GM10248 (cell line): ENCODE data around the gene SORT1.

Source experiments
- CTCF ChIA-PET: fragments of 300-600 bp; sonication (Branson Sonifier 250); formaldehyde crosslinking; extraction: SDS; loops from one replicate; lab custom pipeline; 2021; ENCODE audit warnings: antibody characterized with exemption; lab: Yijun Ruan, JAX
- POLR2A ChIA-PET: fragments of 350-650 bp; sonication (Branson Sonifier 250); formaldehyde crosslinking; extraction: SDS; loops from one replicate; lab custom pipeline; 2020; ENCODE audit warnings: antibody characterized with exemption; lab: Yijun Ruan, JAX
- DNase-seq: peaks from one replicate; pipeline ENCODE4 v3.0.0; 2012; ENCODE audit errors: extremely low spot score
- TF ChIP-seq, protein P1 (sequence below): IDR thresholded peaks from 2 replicates; pipeline ENCODE4 v1.5.1; 2012; ENCODE audit warnings: mild to moderate bottlenecking, low read depth; ENCODE audit errors: extremely low read depth, missing control alignments, control extremely low read depth

The SORT1 gene

DNA sequence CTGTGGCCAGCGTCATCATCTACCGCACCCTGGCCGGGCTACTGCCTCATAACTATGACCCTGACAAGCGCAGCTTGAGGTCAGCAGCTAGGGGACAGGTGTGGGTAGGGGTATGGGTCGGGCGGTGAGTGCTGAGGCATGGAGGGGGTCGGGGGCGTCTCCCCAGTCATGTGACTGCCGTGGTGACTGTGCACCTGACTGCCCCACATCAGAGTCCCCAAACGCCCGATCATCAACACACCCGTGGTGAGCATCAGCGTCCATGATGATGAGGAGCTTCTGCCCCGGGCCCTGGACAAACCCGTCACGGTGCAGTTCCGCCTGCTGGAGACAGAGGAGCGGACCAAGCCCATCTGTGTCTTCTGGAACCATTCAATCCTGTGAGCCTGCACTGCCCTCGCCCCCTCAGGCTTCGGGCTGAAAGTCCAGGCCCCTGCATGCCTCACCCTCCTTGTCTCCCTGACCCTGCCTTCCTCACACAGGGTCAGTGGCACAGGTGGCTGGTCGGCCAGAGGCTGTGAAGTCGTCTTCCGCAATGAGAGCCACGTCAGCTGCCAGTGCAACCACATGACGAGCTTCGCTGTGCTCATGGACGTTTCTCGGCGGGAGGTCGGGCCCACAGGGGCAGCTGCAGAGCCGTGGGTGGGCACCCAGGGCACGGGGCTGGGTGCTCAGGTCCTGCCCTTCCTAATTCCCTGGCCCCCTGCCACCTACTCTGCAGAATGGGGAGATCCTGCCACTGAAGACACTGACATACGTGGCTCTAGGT is 128.3 kb downstream of the SORT1 start:
- POLR2A ChIA-PET: no interaction called here
- TF ChIP-seq, protein P1, sequence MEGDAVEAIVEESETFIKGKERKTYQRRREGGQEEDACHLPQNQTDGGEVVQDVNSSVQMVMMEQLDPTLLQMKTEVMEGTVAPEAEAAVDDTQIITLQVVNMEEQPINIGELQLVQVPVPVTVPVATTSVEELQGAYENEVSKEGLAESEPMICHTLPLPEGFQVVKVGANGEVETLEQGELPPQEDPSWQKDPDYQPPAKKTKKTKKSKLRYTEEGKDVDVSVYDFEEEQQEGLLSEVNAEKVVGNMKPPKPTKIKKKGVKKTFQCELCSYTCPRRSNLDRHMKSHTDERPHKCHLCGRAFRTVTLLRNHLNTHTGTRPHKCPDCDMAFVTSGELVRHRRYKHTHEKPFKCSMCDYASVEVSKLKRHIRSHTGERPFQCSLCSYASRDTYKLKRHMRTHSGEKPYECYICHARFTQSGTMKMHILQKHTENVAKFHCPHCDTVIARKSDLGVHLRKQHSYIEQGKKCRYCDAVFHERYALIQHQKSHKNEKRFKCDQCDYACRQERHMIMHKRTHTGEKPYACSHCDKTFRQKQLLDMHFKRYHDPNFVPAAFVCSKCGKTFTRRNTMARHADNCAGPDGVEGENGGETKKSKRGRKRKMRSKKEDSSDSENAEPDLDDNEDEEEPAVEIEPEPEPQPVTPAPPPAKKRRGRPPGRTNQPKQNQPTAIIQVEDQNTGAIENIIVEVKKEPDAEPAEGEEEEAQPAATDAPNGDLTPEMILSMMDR: no peak
- CTCF ChIA-PET: interaction anchor here (1.1 to 2.7 kb wide), 3 partner anchors 9 to 263 kb away, joined by 4 to 11 read pairs (median 8); no protein-coding TSS in a partner anchor
- DNase-seq: no peak

DNA sequence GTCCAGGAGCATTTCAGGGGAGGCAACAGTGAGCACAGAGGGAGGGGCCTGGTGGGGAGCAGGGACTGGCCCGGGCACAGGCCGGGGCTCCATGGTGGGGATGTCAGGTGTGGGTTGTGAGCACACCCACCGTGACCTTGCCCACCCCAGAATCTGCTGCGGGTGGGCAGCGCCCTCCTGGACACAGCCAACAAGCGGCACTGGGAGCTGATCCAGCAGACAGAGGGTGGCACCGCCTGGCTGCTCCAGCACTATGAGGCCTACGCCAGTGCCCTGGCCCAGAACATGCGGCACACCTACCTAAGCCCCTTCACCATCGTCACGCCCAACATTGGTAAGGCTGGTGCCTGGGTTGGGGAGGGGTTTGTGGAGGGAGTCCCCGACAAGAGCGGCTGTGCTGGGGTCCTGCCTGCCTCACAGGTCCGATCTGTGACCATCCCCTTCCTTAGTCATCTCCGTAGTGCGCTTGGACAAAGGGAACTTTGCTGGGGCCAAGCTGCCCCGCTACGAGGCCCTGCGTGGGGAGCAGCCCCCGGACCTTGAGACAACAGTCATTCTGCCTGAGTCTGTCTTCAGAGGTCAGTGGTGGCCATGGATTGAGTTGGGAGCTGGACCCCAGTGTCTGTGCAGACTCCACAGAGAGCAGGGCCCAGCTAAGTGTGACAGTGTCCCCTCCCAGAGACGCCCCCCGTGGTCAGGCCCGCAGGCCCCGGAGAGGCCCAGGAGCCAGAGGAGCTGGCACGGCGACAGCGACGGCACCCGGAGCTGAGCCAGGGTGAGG is 129.1 kb downstream of the SORT1 start:
- TF ChIP-seq, protein P1: no peak
- ChIA-PET CTCF (interaction anchor here (1.1 to 2.7 kb wide), 3 partner anchors 9 to 264 kb away, joined by 4 to 11 read pairs (median 8); no protein-coding TSS in a partner anchor), POLR2A (interaction anchor here (0.5 kb wide), 1 partner anchor 168 kb away, joined by 4 read pairs; no protein-coding TSS in a partner anchor)
- no peak for DNase-seq

DNA sequence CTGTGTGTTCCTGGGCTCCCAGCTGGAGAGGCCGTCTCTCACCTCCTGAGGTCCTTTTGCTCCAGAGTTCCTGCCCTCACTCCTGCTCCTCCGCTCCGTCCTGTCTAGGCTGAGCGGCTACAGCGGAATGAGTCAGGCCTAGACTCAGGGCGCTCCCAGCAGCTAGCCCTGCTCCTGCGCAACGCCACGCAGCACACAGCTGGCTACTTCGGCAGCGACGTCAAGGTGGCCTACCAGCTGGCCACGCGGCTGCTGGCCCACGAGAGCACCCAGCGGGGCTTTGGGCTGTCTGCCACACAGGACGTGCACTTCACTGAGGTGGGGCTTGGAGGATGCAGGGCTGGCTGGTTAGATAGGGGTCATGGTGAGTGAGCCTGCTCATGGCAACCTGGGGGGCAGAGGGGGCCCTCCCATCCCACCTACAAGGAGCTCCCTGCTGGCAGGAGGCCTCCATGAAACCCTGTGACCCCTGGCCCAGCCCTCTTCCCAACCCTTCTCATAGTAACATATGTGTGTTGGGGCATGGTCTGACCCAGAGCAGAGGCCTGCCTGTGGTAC is 129.9 kb downstream of the SORT1 start:
- ChIA-PET POLR2A (no interaction called here), CTCF (interaction anchor here (1.7 to 2.7 kb wide), 2 partner anchors 10 to 265 kb away, joined by 8 to 11 read pairs; no protein-coding TSS in a partner anchor)
- TF ChIP-seq, protein P1: no peak
- no peak for DNase-seq

DNA sequence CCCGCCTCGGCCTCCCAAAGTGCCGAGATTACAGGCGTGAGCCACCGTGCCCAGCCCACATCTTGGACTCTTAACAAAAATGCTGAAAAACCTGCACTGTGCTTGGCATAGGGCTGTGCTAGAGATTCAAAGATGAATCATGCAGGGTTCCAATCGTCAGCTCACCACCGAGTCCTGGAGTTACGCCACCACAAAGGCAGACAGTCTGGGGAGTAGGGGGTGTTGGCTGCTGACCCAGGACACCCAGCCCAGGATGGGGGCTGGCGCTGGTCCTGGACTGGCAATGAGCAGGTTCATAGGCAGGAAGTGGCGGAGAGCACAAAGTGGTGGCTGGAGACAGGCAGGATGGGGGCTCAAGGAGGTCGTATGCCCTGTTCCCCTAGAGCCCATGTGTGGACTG is 130.8 kb downstream of the SORT1 start:
- POLR2A ChIA-PET: no interaction called here
- TF ChIP-seq, protein P1: no peak
- CTCF ChIA-PET: interaction anchor here (0.9 to 8.2 kb wide), 3 partner anchors 10 to 266 kb away, joined by 3 to 76 read pairs (median 4); no protein-coding TSS in a partner anchor
- no peak for DNase-seq

DNA sequence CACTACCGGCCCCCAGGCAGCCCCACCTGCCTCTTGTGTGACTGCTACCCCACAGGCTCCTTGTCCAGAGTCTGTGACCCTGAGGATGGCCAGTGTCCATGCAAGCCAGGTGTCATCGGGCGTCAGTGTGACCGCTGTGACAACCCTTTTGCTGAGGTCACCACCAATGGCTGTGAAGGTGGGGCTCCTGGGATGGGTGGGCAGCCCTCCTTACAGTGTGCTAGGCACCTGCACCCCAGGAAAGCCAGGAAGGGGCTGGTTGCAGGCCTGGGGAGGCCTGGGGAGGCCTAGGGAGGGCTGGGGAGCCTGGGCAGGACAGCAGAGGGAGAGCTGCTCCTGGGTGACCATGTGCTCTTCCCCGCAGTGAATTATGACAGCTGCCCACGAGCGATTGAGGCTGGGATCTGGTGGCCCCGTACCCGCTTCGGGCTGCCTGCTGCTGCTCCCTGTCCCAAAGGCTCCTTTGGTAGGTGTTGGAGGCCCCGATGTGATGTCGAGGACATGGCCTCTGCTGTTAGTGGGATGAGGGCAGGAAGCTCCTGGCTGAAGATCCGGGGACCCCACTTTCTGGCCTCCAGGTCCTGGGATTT is 131.9 kb downstream of the SORT1 start:
- TF ChIP-seq, protein P1: no peak
- CTCF ChIA-PET: interaction anchor here (1.2 to 8.2 kb wide), 4 partner anchors 17 to 267 kb away, joined by 4 to 76 read pairs (median 17); partner anchors contain the start of genes PSRC1 and SORT1
- POLR2A ChIA-PET: no interaction called here
- no peak for DNase-seq

DNA sequence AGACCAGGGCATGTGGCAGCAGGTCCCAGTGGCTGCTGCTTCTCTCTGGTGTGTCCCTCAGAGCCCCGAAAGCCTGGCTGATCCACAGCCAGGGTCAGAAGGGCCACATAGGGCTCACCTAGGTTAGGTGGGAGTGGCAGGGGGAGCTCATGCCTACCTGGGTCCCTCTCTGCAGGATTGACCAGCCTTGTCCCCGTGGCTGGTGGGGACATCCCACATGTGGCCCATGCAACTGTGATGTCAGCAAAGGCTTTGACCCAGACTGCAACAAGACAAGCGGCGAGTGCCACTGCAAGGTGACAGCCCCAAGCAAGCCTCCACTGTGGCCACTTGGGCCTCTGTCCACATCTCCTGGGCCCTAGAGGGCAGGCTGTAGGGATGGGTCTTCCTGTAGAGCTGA is 132.7 kb downstream of the SORT1 start:
- POLR2A ChIA-PET: no interaction called here
- no peak for DNase-seq
- CTCF ChIA-PET: interaction anchor here (1.2 to 8.2 kb wide), 7 partner anchors 11 to 268 kb away, joined by 4 to 76 read pairs (median 8); partner anchors contain the start of genes PSRC1 and SORT1
- TF ChIP-seq, protein P1: no peak
